Upper lobe of left lung (tissue), 6 donors: ENCODE results near the gene C19orf38. TPM values are rescaled to one million over a fixed set of nuclear protein-coding genes. Genes with fewer than 3 reads are reported as not detected.

Source experiments
- ATAC-seq, 2 donors: fragments of 200-7000 bp; cut with Tn5 transposase; one replicate each; pipeline ENCODE4 v1.9.1; 2022; ENCODE audit warnings: mild to moderate bottlenecking in 2 of 2, moderate library complexity in 2 of 2; ENCODE audit not compliant: low FRiP score in 2 of 2
- DNase-seq, 2 donors: peaks; one replicate each; pipeline ENCODE4 v3.0.0-alpha.2; 2019 to 2020
- H3K27ac ChIP-seq, 4 donors: fragments of 200-600 bp; sonication (generic); one replicate each; pipeline ENCODE4 v1.5.1; 2016 to 2019
- H3K27me3 ChIP-seq, 4 donors: fragments of 200-600 bp; sonication (generic); one replicate each; pipeline ENCODE4 v1.5.1; 2017 to 2019
- H3K36me3 ChIP-seq, 4 donors: fragments of 200-600 bp; sonication (generic); one replicate each; pipeline ENCODE4 v1.5.1; 2016 to 2019
- H3K4me1 ChIP-seq, 4 donors: fragments of 200-600 bp; sonication (generic); one replicate each; pipeline ENCODE4 v1.5.1; 2018 to 2019
- H3K4me3 ChIP-seq, 4 donors: fragments of 200-600 bp; sonication (generic); one replicate each; pipeline ENCODE4 v1.5.1; 2017 to 2019; ENCODE audit warnings: mild to moderate bottlenecking in 2 of 4, moderate library complexity in 1 of 4
- H3K9me3 ChIP-seq, 4 donors: fragments of 200-600 bp; sonication (generic); one replicate each; pipeline ENCODE4 v1.5.1; 2018 to 2019
- CTCF ChIP-seq, 6 experiments: fragments of 450-650 bp in 4 of 6; fragments of 200-600 bp in 2 of 6; sonication (generic) in 2 of 6; IDR thresholded peaks; one replicate each; pipeline ENCODE4 v1.5.1; 2016 to 2019; ENCODE audit warnings: antibody characterized with exemption in 6 of 6
- EP300 ChIP-seq, 4 donors: sonication (generic); formaldehyde crosslinking; IDR thresholded peaks; one replicate each; pipeline ENCODE4 v1.5.1; 2017; ENCODE audit warnings: antibody characterized with exemption in 4 of 4, control low read depth in 2 of 4
- POLR2A ChIP-seq, 4 donors: fragments of 450-650 bp; IDR thresholded peaks; one replicate each; pipeline ENCODE4 v1.5.1; 2016 to 2017; ENCODE audit warnings: antibody characterized with exemption in 4 of 4, mild to moderate bottlenecking in 2 of 4
- POLR2AphosphoS5 ChIP-seq, 2 donors: sonication (generic); formaldehyde crosslinking; IDR thresholded peaks; one replicate each; pipeline ENCODE4 v1.5.1; 2017; ENCODE audit warnings: antibody characterized with exemption in 2 of 2
- WGBS, 2 donors: methylation state at CpG; one replicate each; pipeline ENCODE4 v1.1.5; 2017 to 2018; 5-methylcytosine and 5-hydroxymethylcytosine counted together
- total RNA-seq, 6 donors: library from RNA; depleted of rRNA in 4 of 6; stranded (reverse); fragments of >200 nt in 4 of 6; gene quantifications; one replicate each; pipeline versions ENCODE4 v1.1.0 to v1.2.1, GENCODE V29; 2016 to 2021
- donor health status: DM: no; HTN: no; CAD: no; lungs with moderate emphysema.
- donor health status: DM: no; HTN: yes; CAD: no; lungs with severe emphysema.

C19orf38 gene
- total RNA-seq, 6 donors from 2014 or later: 2.8 to 26.2 (median 6.8) TPM

GRCh38 chr19:10830931-10831779 lies 17.1 kb upstream of the C19orf38 start:
- Histone ChIP-seq H3K4me1 (peaks cover 0 to 12% (median 4%) of the 10 kb centered on the region in 4 donors), H3K27ac (no peak overlapping the region), H3K36me3 (peaks cover 33 to 81% (median 67%) of the 10 kb centered on the region in 4 donors), H3K4me3 (no peak overlapping the region), H3K27me3 (no peaks in the 10 kb centered on the region), H3K9me3 (no peaks in the 10 kb centered on the region)
- WGBS, 2 donors: 93 to 96% methylated on average over 8 to 23 of the region's 33 CpGs
- DNase-seq (peak in 1 of 2 donors; percentile 81), ATAC-seq (no peak)
- no peak for TF ChIP-seq EP300 (IDR thresholded peaks at IDR 0.05)
- no peak for TF ChIP-seq CTCF (IDR thresholded peaks at IDR 0.05)
- no peak for TF ChIP-seq POLR2AphosphoS5 (IDR thresholded peaks at IDR 0.05)
- TF ChIP-seq POLR2A (IDR thresholded peaks at IDR 0.05): no peak

DNA sequence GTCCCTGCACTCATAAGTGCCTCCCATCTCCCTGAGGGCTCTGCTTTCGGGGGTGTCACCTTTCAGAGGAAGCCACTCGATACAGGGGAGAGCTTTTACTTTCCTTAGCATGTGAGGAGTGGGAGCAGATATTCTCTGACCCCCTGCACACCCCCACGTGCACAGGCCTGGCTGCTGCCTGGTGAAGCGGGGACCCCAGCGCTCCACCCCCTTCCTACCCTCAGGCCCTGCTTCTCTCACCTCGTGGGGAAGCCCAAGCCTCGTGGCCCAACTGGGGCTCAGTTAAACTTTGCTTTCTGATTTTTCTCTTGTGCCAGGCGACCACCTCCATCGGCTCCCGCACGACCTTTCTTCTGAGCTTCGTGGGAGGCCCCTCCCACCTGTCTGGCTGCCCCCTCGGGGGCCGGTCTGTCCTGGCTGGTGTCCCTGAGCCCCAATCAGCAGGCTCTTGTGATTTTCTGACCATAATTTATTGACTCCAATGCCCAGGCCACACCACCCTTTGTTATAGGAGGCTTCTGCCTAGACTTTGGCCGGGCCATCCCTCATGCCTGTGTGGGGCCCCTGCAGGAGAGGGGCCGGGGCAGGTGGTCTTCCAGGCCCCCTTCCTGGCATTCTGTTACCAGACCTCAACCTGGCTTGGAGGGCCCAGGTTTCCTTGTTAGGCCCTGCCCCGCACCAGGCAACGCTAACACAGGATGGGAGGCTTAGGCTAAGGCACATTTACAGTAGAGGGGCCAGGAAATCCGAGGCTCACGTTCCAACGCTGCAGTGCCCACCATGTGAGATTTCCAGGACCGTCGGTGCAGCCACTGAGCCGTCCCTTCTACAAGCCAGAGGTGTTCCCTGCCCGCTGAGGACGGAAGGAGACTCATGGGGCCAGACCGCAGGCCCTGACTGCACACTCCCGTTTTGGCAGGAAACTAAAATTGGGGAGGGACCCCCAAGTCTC lies 16.0 kb upstream of the C19orf38 start:
- peak in 1 of 2 donors; percentile 45 for DNase-seq

GRCh38 chr19:10832939-10833296 lies 15.3 kb upstream of the C19orf38 start:
- no peaks in the 10 kb centered on the region for H3K27me3 ChIP-seq
- no peaks in the 10 kb centered on the region for H3K9me3 ChIP-seq
- H3K4me1 ChIP-seq: peaks cover 0 to 19% (median 7%) of the 10 kb centered on the region in 4 donors
- no peak overlapping the region for H3K27ac ChIP-seq
- no peak overlapping the region for H3K4me3 ChIP-seq
- H3K36me3 ChIP-seq: peaks cover 23 to 64% (median 54%) of the 10 kb centered on the region in 4 donors
- TF ChIP-seq POLR2AphosphoS5 (IDR thresholded peaks at IDR 0.05): no peak
- TF ChIP-seq EP300 (IDR thresholded peaks at IDR 0.05): no peak
- no peak for TF ChIP-seq CTCF (IDR thresholded peaks at IDR 0.05)
- TF ChIP-seq POLR2A (IDR thresholded peaks at IDR 0.05): peak in 1 of 4 donors; percentile 13
- ATAC-seq (no peak), DNase-seq (peak in 1 of 2 donors; percentile 64)
- WGBS, 2 donors: 88% methylated on average over 15 of the region's 20 CpGs; no CpG with 5 or more reads in 1 of the 2 donors

More for the DNA sequence above, 16.0 kb upstream of the C19orf38 start:
- no peak for ATAC-seq
- H3K9me3 ChIP-seq: no peaks in the 10 kb centered on the region
- peaks cover 24 to 70% (median 57%) of the 10 kb centered on the region in 4 donors for H3K36me3 ChIP-seq
- TF ChIP-seq POLR2A (IDR thresholded peaks at IDR 0.05) (no peak), CTCF (IDR thresholded peaks at IDR 0.05) (no peak), EP300 (IDR thresholded peaks at IDR 0.05) (no peak)
- 81 to 82% methylated on average over 15 to 21 of the region's 28 CpGs for WGBS, 2 donors
- H3K27ac ChIP-seq: no peak overlapping the region
- peaks cover 0 to 19% (median 7%) of the 10 kb centered on the region in 4 donors for H3K4me1 ChIP-seq
- no peak overlapping the region for H3K4me3 ChIP-seq
- H3K27me3 ChIP-seq: no peaks in the 10 kb centered on the region

DNA sequence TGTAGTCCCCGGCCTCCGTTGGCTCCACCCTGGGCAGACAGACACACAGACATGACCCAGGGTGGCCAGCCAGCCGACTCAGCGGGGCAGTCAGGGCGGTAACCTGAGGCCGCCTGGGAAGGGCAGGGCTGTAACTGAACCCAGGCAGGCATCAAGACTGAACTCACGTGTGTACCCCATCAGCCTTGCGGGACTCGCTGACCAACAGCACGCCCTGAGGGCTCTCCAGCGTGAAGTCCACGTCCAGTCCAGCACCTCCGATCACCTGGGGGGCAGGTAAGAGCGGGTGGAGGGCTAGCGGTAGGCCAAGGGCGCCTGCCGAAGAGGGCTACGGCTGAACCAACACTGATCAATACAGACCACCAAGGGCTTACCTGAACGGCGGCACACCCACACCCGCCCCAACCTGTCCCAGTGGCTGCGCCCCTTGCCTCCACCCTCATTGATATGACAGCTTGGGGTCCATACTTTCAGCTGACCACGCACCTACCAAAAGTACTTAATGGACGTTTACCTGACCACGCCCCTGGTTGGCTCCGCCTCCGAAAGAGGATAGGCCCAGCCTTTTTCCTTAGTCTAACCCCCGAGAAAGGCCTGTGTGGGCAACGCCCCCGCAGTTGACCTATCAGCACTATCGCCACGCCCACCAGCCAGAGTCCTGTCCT lies 13.0 kb upstream of the C19orf38 start:
- Histone ChIP-seq H3K9me3 (no peaks in the 10 kb centered on the region), H3K36me3 (peaks cover 9 to 42% (median 37%) of the 10 kb centered on the region in 4 donors), H3K27me3 (no peaks in the 10 kb centered on the region), H3K27ac (peak overlapping the region; percentile 94 to 97 (median 96)), H3K4me1 (peaks cover 0 to 19% (median 7%) of the 10 kb centered on the region in 4 donors), H3K4me3 (peak overlapping the region in 3 of 4 donors; percentile 57 to 84 (median 60))
- DNase-seq (peak; percentile 84 to 100), ATAC-seq (no peak)
- 36 to 51% methylated on average over 20 to 27 of the region's 32 CpGs for WGBS, 2 donors
- TF ChIP-seq EP300 (IDR thresholded peaks at IDR 0.05): no peak
- peak in 1 of 4 donors; percentile 20 for TF ChIP-seq POLR2A (IDR thresholded peaks at IDR 0.05)
- no peak for TF ChIP-seq CTCF (IDR thresholded peaks at IDR 0.05)
